ENCODE data around the gene TTC21A.

DNA sequence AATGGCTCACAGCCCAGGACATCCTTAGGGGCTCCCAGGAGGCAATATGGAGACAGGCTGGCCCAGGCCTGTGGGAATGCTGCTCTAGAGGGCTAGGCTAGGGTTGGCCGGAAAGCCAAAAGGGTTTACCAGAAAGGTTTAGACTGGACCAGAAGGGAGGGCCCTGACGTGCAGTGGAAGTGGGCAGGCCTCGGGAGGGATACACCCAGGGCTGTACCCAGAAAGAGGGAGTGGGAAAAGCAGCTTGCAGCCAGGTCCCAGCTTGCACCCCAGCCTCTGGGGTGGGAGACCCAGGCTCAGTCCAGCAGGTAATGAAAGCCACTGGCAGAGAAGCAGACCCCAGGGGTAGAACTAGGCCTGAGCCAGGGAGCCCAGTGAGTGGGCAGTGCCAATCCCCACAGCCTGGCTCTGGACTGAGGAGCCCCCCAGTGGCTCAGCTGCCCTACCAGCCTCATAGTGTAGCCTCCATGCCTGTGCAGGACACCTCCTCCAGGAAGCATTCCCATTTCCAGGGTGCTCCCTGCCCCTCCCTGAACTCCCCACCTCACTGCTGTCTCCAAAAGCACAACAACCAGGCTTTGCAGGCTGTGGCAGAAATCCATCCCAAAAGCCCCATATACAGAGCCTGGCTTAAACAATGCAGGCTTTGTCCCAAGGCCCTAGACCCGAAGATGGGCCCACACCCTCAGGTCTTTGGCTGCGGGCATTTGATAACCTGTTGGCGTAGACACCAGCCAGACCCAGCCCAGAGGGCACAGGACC, 3.5 kb upstream of the TTC21A start:
- TF ChIP-seq CTCF (IDR thresholded peaks at IDR 0.05; ENCODE audit: low read depth, low read length) (no peak), POLR2A (IDR thresholded peaks at IDR 0.05; ENCODE audit: extremely low read depth, insufficient read length) (no peak), MAX (IDR thresholded peaks at IDR 0.05; ENCODE audit: low read depth, low read length) (no peak)
